ENCODE results near the gene DNAJC6. TPM values are rescaled to one million over a fixed set of nuclear protein-coding genes. Genes with fewer than 3 reads are reported as not detected.

DNAJC6 gene
- total and polyA plus RNA-seq, 10 donors: 0.20 to 9.7 (median 5.7) TPM

- intact Hi-C loops (cut with DNase I; ENCODE audit: low total_unique reads): no loop called here
- WGBS, 5 donors: 88 to 98% (median 93%) methylated on average over 1 of the region's 1 CpG
- H3K9me3 ChIP-seq: no peaks in the 10 kb centered on the region
- TF ChIP-seq POLR2AphosphoS5 (IDR thresholded peaks at IDR 0.05) (no peak), POLR2A (IDR thresholded peaks at IDR 0.05) (no peak), CTCF (IDR thresholded peaks at IDR 0.05 in 8 of 11, conservative IDR thresholded peaks at IDR 0.05 in 3 of 11) (no peak)
- no peak overlapping the region for H3K27ac ChIP-seq
- H3K4me3 ChIP-seq: no peak overlapping the region
- H3K27me3 ChIP-seq (replicated peaks in 1 of 7): peaks cover 0 to 32% (median 8%) of the 10 kb centered on the region in 7 donors
- DNase-seq: no peak
- H3K4me1 ChIP-seq: peaks cover 7 to 30% (median 21%) of the 10 kb centered on the region in 6 donors
- H3K36me3 ChIP-seq: no peaks in the 10 kb centered on the region
Measured at GRCh38 chr1:65263286-65263685, 46.1 kb upstream of the DNAJC6 start.

- TF ChIP-seq POLR2AphosphoS5 (IDR thresholded peaks at IDR 0.05) (peak in 1 of 3 donors; percentile 26), CTCF (IDR thresholded peaks at IDR 0.05 in 8 of 11, conservative IDR thresholded peaks at IDR 0.05 in 3 of 11) (no peak)
- intact Hi-C loops (cut with DNase I; ENCODE audit: low total_unique reads): no loop called here
Measured at GRCh38 chr1:65264197-65264929, 45.0 kb upstream of the DNAJC6 start.

GRCh38 chr1:65265296-65265650 lies 44.1 kb upstream of the DNAJC6 start:
- TF ChIP-seq CTCF (IDR thresholded peaks at IDR 0.05 in 8 of 11, conservative IDR thresholded peaks at IDR 0.05 in 3 of 11) (no peak), POLR2A (IDR thresholded peaks at IDR 0.05) (no peak), POLR2AphosphoS5 (IDR thresholded peaks at IDR 0.05) (no peak)
- H3K27ac ChIP-seq: peak overlapping the region in 7 of 8 donors; percentile 58 to 81 (median 73)
- intact Hi-C loops (cut with DNase I; ENCODE audit: low total_unique reads): no loop called here
- no peaks in the 10 kb centered on the region for H3K36me3 ChIP-seq
- peak overlapping the region; percentile 34 to 71 (median 50) for H3K4me3 ChIP-seq
- no peak for DNase-seq
- 4 to 15% (median 6%) methylated on average over 7 of the region's 7 CpGs for WGBS, 5 donors
- H3K27me3 ChIP-seq (replicated peaks in 1 of 7): peaks cover 0 to 34% (median 8%) of the 10 kb centered on the region in 7 donors
- H3K9me3 ChIP-seq: no peaks in the 10 kb centered on the region
- H3K4me1 ChIP-seq: peaks cover 7 to 30% (median 21%) of the 10 kb centered on the region in 6 donors

More at GRCh38 chr1:65264197-65264929, 45.0 kb upstream of the DNAJC6 start:
- H3K27ac ChIP-seq: peak overlapping the region in 6 of 8 donors; percentile 10 to 81 (median 72)
- peaks cover 0 to 34% (median 8%) of the 10 kb centered on the region in 7 donors for H3K27me3 ChIP-seq (replicated peaks in 1 of 7)
- peak overlapping the region in 7 of 8 donors; percentile 8 to 71 (median 51) for H3K4me3 ChIP-seq
- peaks cover 7 to 30% (median 21%) of the 10 kb centered on the region in 6 donors for H3K4me1 ChIP-seq
- 17 to 20% (median 18%) methylated on average over 15 of the region's 15 CpGs for WGBS, 5 donors
- DNase-seq: no peak
- H3K36me3 ChIP-seq: no peaks in the 10 kb centered on the region
- no peaks in the 10 kb centered on the region for H3K9me3 ChIP-seq

- no peaks in the 10 kb centered on the region for H3K36me3 ChIP-seq
- TF ChIP-seq POLR2AphosphoS5 (IDR thresholded peaks at IDR 0.05) (peak; percentile 54 to 82 (median 80)), CTCF (IDR thresholded peaks at IDR 0.05 in 8 of 11, conservative IDR thresholded peaks at IDR 0.05 in 3 of 11) (peak in 2 of 11 experiments; percentile 15), POLR2A (IDR thresholded peaks at IDR 0.05) (no peak)
- peak; percentile 82 for DNase-seq
- peaks cover 0 to 34% (median 8%) of the 10 kb centered on the region in 7 donors for H3K27me3 ChIP-seq (replicated peaks in 1 of 7)
- H3K4me1 ChIP-seq: peaks cover 7 to 30% (median 21%) of the 10 kb centered on the region in 6 donors
- H3K4me3 ChIP-seq: peak overlapping the region; percentile 34 to 71 (median 50)
- WGBS, 5 donors: 3 to 5% (median 3%) methylated on average over 40 to 59 of the region's 59 CpGs
- intact Hi-C loops (cut with DNase I; ENCODE audit: low total_unique reads): no loop called here
- peak overlapping the region; percentile 58 to 81 (median 72) for H3K27ac ChIP-seq
- H3K9me3 ChIP-seq: no peaks in the 10 kb centered on the region
Measured at GRCh38 chr1:65265651-65266351, 43.5 kb upstream of the DNAJC6 start.

All from spleen (tissue), 11 donors.